T-helper 22 cell (primary cell): ENCODE data around the gene UGP2.

Experiments
- DNase-seq: peaks from one replicate; pipeline ENCODE4 v3.0.0-alpha.2; 2020; ENCODE audit warnings: low read depth

Gene UGP2

GRCh38 chr2:63865159-63865799, 23.6 kb downstream of the UGP2 start:
- no peak for DNase-seq

GRCh38 chr2:63866009-63866709, 24.5 kb downstream of the UGP2 start:
- DNase-seq = no peak

GRCh38 chr2:63870679-63871078, 29.0 kb downstream of the UGP2 start:
- no peak for DNase-seq

DNA sequence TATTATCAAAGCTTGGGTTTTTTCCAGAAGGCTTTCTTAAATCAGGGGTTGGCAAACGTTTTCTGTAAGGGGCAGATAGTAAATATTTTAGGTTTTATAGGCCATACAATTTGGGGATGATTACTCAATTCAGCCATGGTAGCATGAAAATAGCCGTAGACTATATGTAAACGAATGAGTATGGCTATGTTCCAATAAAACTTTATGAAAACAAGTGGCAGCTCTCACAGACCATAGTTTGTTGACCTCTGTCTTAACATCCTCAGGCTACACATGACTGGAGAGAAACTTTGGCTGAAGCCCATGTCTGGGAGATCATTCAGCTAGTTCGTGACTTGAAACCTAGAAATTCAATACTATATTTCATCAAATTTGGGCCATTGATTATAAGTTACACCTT, 30.2 kb downstream of the UGP2 start:
- no peak for DNase-seq

- no peak for DNase-seq
Observed at GRCh38 chr2:63872571-63873328, 31.1 kb downstream of the UGP2 start.

DNA sequence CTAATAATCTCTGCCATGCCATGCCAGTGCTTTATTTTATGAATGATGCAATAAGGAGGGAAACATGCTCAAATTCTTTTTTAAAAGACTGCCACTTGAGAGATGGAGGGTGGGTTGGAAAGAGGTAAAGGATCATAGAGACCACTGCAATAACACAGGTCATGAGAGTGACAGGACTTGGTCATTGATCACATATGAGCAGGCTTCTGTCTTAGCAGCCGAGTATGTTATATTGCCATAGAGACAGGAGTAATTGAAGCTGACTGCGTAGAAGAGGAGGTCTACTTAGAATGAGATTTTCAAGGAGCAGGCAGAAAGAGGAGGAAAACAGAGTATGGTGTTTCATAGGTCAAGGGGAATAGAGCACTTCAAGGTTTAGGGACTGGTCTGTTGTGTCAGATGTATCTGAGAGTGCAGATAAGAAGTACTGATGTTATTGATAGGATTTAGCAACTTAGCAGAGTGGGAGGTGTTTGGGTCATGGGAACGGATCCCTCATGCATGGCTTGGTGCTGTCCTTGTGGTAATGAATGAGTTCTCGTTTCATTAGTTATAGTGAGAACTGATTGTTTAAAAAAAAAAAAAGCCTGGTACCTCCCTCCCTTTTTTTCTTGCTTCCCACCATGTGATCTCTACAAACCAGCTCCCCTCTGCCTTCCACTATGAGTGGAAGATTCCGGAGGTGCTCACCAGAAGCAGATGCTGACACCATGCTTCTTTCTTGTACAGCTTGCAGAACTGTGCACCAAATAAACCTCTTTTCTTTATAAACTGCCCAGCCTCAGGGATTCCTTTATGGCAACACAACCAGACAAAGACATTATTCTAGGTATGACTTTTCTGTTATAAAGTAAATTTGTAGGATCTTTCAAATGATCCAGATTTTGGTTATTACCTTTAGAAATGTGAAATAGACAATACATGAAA, 32.8 kb downstream of the UGP2 start:
- no peak for DNase-seq

DNA sequence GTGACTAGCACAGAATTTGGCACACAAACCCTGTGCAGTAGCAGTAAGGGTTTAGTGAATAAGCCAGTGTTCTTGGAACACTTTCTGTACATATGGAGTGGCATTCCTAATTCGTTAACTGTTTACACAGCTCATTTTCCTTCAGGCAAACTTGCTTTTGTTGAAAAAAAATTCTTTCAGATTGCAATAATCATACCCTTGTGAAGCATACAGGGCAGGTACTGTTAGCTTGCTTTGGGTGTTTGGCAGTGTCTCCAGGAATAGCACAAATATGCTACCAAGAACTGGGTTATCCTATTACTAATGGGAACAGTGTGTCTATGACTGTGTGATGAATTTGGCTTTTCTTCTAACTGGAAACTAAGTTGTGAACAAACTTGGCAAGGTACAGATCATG, 33.4 kb downstream of the UGP2 start:
- no peak for DNase-seq

DNA sequence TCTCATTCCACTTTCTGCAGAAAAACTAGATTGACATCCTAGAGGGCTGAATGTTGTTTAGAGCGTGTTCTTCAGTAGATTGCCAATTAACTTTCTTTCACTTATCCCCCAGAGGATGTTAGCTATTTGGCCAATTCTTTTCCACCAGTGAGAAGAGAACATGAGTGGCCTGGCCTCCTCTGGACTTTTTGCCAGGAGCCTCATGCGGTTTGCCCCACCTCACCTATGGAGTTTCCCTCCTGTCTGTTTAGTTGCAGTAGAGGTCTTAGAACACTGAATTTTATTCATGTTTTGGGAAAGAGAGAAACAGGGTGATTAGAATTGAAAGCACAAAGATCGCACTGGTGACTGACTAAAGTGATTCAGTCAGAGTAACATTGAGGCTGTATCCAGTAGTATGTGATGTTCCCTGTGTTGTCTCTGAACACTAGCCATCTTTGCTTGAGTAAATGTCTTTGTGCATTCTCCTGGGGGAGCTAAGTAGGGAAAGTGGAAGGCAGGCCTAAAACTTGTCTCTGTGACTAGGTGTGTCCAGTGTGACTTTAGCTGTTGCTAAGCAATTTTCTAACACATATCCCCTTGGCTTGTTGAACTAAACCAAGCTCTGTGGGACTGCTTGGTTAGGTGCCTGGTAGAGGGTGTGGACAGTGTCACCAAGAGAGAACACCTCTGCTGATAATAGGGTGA, 34.0 kb downstream of the UGP2 start:
- DNase-seq = no peak

GRCh38 chr2:63876311-63876710, 34.6 kb downstream of the UGP2 start:
- DNase-seq = no peak

DNA sequence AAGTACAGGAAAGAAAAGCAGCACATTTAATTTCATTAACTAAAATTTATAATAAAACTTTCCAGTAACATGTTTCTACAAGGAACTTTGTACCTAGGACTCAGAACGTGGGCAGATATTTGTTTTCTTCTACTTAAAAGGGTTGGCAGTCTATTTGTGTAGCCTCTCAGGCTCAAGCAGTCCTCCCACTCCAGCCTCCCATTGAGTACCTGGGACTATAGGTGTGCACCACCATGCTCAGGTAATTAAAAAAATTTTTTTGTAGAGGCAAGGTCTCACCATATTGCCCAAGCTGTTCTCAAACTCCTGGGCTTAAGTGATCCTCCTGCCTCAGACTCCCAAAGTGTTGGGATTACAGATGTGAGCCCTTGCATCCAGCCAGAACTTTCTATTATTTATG, 36.8 kb downstream of the UGP2 start:
- DNase-seq = no peak

DNA sequence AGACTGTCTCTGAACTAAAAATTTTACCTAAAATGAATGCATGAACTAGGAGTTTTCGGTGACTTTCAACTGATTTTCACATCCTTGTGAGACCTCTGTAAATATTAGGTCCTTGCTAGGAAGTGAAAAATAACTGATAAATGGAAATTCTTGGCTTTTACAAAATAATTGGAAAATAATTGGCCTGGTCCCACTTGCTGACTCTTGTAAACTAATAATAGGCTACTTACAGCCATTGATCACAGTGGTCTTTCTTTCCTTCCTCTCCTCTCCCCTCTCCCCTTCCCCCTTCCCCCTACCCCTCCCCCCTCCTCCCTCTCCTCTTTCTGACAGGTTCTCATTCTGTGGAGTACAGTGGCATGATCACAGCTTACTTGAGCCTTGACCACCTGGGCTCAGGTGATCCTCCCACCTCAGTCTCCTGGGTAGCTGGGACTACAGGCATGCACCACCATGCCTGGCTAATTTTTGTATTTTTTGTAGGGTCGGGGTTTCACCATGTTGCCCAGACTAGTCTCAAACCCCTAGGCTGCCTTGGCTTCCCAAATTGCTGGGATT, 38.3 kb downstream of the UGP2 start:
- DNase-seq = no peak

DNA sequence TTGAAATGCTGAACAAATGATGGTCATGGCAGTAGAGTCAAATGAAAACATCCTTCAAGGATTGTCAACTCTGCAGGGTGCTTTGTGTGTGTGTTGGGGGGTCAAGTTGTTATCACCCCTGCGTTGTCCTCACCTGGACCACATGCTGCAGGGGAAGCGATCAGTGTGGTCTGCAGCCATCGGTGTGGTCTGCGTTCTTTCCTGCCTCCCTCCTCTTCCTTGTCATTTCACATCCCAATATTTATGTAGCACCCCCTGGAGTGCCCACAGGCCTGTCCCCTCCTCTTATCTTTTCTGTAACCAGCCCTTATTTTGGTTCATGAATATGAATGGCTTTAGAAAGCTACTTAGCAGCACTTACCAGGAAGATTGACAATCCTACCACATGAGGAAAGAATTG, 38.9 kb downstream of the UGP2 start:
- DNase-seq = no peak

GRCh38 chr2:63881205-63881604, 39.5 kb downstream of the UGP2 start:
- DNase-seq = no peak

- DNase-seq = no peak
Observed at GRCh38 chr2:63882395-63883105, 40.9 kb downstream of the UGP2 start.

DNA sequence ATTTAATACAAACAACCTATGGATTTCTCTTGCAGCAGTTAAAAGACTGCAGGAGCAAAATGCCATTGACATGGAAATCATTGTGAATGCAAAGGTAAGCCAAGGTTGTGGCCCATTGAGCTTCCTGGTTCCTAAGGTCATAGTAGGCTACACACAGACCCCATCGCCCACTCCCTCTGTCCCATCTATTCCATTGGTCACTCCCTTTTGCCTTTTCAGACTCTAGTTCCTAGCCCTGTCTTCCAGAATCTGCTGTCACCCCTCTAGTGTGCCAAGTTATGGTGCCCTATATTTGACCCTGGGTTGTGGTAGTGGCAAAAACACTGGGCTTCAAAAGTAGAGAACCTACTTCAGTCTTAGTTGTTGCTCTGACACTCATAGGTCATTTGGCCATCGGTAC, 44.7 kb downstream of the UGP2 start:
- DNase-seq = no peak

DNA sequence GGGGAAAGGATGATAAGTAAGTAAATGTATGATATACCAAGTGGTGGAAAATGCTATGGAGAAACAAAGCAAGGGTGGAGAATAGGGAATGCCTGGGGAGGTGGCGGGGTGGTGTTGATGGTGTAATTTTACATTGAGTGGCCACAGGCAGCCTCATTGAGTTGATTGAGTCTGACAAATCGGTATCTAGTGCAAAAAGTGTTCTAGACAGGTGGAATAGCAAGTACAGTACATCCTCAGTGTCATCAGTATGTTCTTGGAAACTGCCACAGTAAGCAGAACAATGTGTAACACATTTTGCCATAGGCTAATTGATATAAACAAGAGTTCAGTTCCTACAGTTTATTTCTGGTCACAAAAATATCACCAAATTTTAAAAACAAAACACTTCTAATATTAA, 46.4 kb downstream of the UGP2 start:
- DNase-seq = no peak

GRCh38 chr2:63888490-63889402, 47.0 kb downstream of the UGP2 start:
- no peak for DNase-seq

DNA sequence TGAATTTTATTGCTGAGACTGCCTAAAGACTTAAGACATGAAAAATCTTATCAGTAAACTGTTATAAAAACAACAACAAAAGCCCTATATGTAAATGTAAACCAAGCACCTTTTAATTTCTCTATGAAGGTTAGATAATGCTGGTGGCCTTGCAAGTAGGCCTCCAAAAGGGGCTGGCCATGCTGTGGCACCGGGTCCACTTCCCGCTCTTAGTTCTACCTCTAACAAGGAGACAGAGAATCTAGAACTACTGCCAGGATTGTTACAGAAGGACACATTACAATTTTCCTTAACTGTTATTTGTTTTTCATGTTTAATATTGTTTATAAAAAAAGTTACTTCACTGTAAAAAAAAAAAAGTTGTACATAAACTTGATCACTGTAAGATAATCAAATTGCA, 49.0 kb downstream of the UGP2 start:
- DNase-seq = no peak

DNA sequence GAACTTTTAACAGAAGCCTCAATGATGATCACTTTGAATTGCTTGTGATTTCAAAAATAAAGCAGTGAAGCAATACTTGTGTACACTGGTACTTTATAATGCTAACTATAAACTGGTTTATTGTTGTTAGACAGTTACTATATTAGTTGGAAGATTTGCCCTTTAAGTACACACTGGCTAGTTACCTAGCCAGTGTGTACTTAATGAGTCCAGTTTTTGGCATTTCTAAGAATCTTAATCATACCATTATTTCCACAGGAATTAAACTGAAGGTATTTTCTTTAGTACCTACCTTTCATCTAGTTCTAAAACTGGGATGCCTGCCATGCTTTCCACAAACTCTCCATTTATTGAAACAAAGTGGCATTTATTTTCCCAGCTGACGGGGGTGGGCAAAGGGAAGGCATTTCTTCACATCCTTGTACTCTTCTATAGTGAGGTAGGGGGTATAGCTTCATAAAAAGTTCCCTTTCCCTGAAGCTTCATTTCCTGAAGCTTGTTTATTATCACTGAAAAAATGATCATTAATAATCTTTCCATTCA, 49.9 kb downstream of the UGP2 start:
- no peak for DNase-seq
